PC-3 (cell line): Measurements from ENCODE around the gene MLKL. TPM values are rescaled to one million over a fixed set of nuclear protein-coding genes. Genes with fewer than 3 reads are reported as not detected.

Experiments
- ATAC-seq: fragments of 200-7000 bp; cut with Tn5 transposase; 2 replicates; pipeline ENCODE4 v1.9.1; 2020; ENCODE audit warnings: mild to moderate bottlenecking, moderate library complexity
- BruUV-seq: library from RNA; stranded (reverse); fragments of 400-500 nt; replicated peaks from 2 replicates; lab custom pipeline; 2021; lab: Mats Ljungman, UMichigan
- CTCF ChIA-PET: fragments of 300-600 bp; sonication (Branson Sonifier 250); formaldehyde crosslinking; loops from one replicate; lab custom pipeline; 2022; ENCODE audit warnings: antibody characterized with exemption; lab: Charles Lee
- POLR2A ChIA-PET: fragments of 300-600 bp; sonication (Branson Sonifier 250); formaldehyde crosslinking; loops from one replicate; lab custom pipeline; 2022; ENCODE audit warnings: antibody characterized with exemption; ENCODE audit not compliant: unreplicated experiment; lab: Charles Lee
- DNase-seq: peaks from one replicate; pipeline ENCODE4 v3.0.0-alpha.2; 2015
- H2AFZ ChIP-seq: fragments of 300-600 bp; sonication (generic); 2 replicates; pipeline ENCODE4 v1.6.0; 2016; ENCODE audit warnings: antibody characterized with exemption, low read length
- H3F3A ChIP-seq: fragments of 300-600 bp; sonication (generic); one replicate; pipeline ENCODE4 v1.6.0; 2017; ENCODE audit warnings: antibody characterized with exemption, low read length, control low read depth, mild to moderate bottlenecking; ENCODE audit not compliant: unreplicated experiment
- H3K27ac ChIP-seq: fragments of 300-600 bp; sonication (generic); 2 replicates; pipeline ENCODE4 v1.5.1; 2016; ENCODE audit warnings: mild to moderate bottlenecking, low read length
- H3K27me3 ChIP-seq: fragments of 300-600 bp; sonication (generic); 2 replicates; pipeline ENCODE4 v1.6.1; 2016; ENCODE audit warnings: low read length, mixed read lengths
- H3K36me3 ChIP-seq: fragments of 300-600 bp; sonication (generic); 2 replicates; pipeline ENCODE4 v1.6.1; 2016; ENCODE audit warnings: low read depth, mixed run types, low read length, mixed read lengths
- H3K4me1 ChIP-seq: fragments of 300-600 bp; sonication (generic); 2 replicates; pipeline ENCODE4 v1.5.1; 2016; ENCODE audit warnings: low read length; ENCODE audit not compliant: insufficient read depth
- H3K4me2 ChIP-seq: fragments of 300-600 bp; sonication (generic); 2 replicates; pipeline ENCODE4 v1.6.0; 2016; ENCODE audit warnings: low read length
- H3K4me3 ChIP-seq: fragments of 300-600 bp; sonication (generic); 2 replicates; pipeline ENCODE4 v1.5.1; 2016; ENCODE audit warnings: mild to moderate bottlenecking, low read length, mixed read lengths
- H3K79me2 ChIP-seq: fragments of 300-600 bp; sonication (generic); 2 replicates; pipeline ENCODE4 v1.6.1; 2017; ENCODE audit warnings: low read length, mixed read lengths
- H3K9ac ChIP-seq: fragments of 300-600 bp; sonication (generic); 2 replicates; pipeline ENCODE4 v1.6.0; 2016; ENCODE audit warnings: mild to moderate bottlenecking, low read length
- H3K9me2 ChIP-seq: fragments of 300-600 bp; sonication (generic); replicated peaks from 2 replicates; pipeline ENCODE4 v1.6.1; 2016; ENCODE audit warnings: mixed run types, low read length, mixed read lengths
- H3K9me3 ChIP-seq: fragments of 300-600 bp; sonication (generic); 2 replicates; pipeline ENCODE4 v1.6.1; 2016; ENCODE audit warnings: low read length, mixed read lengths
- H4K20me1 ChIP-seq: fragments of 300-600 bp; sonication (generic); 2 replicates; pipeline ENCODE4 v1.6.1; 2016; ENCODE audit warnings: low read length, mixed read lengths
- EZH2 ChIP-seq: fragments of 300-600 bp; sonication (generic); IDR thresholded peaks from one replicate; pipeline ENCODE4 v1.6.1; 2017; ENCODE audit warnings: antibody characterized with exemption, mild to moderate bottlenecking, low read length; ENCODE audit not compliant: unreplicated experiment
- EZH2phosphoT487 ChIP-seq: fragments of 300-600 bp; sonication (generic); IDR thresholded peaks from 2 replicates; pipeline ENCODE4 v1.6.1; 2018; ENCODE audit warnings: mild to moderate bottlenecking, antibody characterized with exemption, low read length, borderline replicate concordance
- intact Hi-C: fragments of 100-400 bp; cut with micrococcal nuclease; formaldehyde crosslinking; loops from 2 replicates; pipeline ENCODE4 v1.9.0; 2023
- total RNA-seq: library from RNA; depleted of rRNA; stranded (reverse); fragments of >200 nt; gene quantifications from 2 replicates; pipeline ENCODE4 v1.2.3, GENCODE V29; 2014
- TF ChIP-seq, protein P1 (sequence below): fragments of 300-600 bp; sonication (generic); conservative IDR thresholded peaks from 2 replicates; pipeline ENCODE4 v1.5.1; 2017; ENCODE audit warnings: antibody characterized with exemption, low read depth, mild to moderate bottlenecking, low read length

MLKL gene
- total RNA-seq, 1 experiment from 2014 or later: 30.9 TPM

DNA sequence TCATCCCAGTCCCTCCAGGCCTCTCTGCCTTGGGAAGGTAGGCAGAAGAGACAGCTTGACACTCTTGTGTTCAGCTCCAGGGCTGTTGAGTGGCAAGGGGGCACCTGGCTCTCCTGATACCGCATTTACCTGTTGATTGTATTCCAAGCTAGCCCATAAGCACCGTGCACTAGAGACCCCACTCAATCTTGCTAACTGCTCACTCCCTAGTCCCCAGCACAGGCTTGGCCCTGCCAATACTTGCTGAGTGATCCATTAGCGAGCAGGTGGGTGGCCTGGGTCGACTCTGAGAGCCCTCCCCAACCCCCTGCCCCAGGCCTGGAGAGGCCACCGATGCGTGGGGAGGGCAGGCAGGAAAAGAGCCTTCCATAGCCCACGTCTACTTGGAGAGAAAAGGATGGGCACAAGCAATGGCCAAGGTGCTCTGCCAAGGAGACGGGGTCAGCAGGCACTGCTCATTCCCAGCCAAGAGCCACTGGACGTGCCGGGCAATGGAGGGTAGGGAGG, 44.5 kb upstream of the MLKL start:
- Histone ChIP-seq H2AFZ (no peak overlapping the region), H3K4me1 (peaks cover 40% of the 10 kb centered on the region), H3K4me3 (no peak overlapping the region), H3K36me3 (no peaks in the 10 kb centered on the region), H3K79me2 (no peaks in the 10 kb centered on the region), H3K27ac (peak overlapping the region; percentile 90), H3K27me3 (no peaks in the 10 kb centered on the region), H3K4me2 (no peak overlapping the region), H3F3A (no peaks in the 10 kb centered on the region), H4K20me1 (no peaks in the 10 kb centered on the region), H3K9me3 (no peaks in the 10 kb centered on the region), H3K9me2 (no peaks in the 10 kb centered on the region), H3K9ac (peak overlapping the region; percentile 78; the same call in 1 of the 2 replicates)
- intact Hi-C loops: no loop called here
- TF ChIP-seq EZH2phosphoT487 (no peak), EZH2 (no peak)
- TF ChIP-seq, protein P1, sequence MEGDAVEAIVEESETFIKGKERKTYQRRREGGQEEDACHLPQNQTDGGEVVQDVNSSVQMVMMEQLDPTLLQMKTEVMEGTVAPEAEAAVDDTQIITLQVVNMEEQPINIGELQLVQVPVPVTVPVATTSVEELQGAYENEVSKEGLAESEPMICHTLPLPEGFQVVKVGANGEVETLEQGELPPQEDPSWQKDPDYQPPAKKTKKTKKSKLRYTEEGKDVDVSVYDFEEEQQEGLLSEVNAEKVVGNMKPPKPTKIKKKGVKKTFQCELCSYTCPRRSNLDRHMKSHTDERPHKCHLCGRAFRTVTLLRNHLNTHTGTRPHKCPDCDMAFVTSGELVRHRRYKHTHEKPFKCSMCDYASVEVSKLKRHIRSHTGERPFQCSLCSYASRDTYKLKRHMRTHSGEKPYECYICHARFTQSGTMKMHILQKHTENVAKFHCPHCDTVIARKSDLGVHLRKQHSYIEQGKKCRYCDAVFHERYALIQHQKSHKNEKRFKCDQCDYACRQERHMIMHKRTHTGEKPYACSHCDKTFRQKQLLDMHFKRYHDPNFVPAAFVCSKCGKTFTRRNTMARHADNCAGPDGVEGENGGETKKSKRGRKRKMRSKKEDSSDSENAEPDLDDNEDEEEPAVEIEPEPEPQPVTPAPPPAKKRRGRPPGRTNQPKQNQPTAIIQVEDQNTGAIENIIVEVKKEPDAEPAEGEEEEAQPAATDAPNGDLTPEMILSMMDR: no peak
- no peak for ATAC-seq
- POLR2A ChIA-PET: no interaction called here
- CTCF ChIA-PET: no interaction called here
- DNase-seq: no peak
- no TSS peak for BruUV-seq

DNA sequence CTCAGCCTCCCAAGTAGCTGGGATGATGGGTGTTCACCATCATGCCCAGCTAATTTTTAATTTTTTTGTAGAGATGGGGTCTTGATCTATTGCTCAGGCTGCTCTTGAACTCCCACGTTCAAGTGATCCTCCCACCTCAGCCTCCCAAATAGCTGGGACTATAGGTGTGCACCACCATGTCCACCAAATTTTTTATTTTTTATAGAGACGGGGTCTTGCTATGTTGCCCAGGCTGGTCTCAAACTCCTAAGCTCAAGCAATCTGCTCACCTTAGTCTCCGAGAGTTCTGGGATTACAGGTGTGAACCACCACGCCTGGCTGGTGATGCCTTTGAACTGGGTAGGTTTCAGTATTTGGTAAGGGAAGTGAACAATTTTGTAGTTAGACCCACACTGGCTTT, 43.9 kb upstream of the MLKL start:
- H3K27me3 ChIP-seq: no peaks in the 10 kb centered on the region
- BruUV-seq: no TSS peak
- POLR2A ChIA-PET: no interaction called here

More for the DNA sequence above, 43.9 kb upstream of the MLKL start:
- peaks cover 40% of the 10 kb centered on the region for H3K4me1 ChIP-seq
- no peak overlapping the region for H3K4me3 ChIP-seq
- H4K20me1 ChIP-seq: no peaks in the 10 kb centered on the region
- H3K36me3 ChIP-seq: no peaks in the 10 kb centered on the region
- H3F3A ChIP-seq: no peaks in the 10 kb centered on the region
- peak overlapping the region; percentile 66 for H3K4me2 ChIP-seq
- no peak for DNase-seq
- no peak for ATAC-seq
- H3K79me2 ChIP-seq: no peaks in the 10 kb centered on the region
- H2AFZ ChIP-seq: no peak overlapping the region
- intact Hi-C loops: loop anchor here (5.0 kb wide), 1 partner anchor 37 kb away; no protein-coding TSS in a partner anchor
- CTCF ChIA-PET: interaction anchor here (1.0 kb wide), 1 partner anchor 118 kb away, joined by 3 read pairs; no protein-coding TSS in a partner anchor
- peak overlapping the region; percentile 90 for H3K27ac ChIP-seq
- no peak for TF ChIP-seq EZH2phosphoT487
- TF ChIP-seq, protein P1: no peak
- no peak for TF ChIP-seq EZH2
- no peaks in the 10 kb centered on the region for H3K9me2 ChIP-seq
- H3K9me3 ChIP-seq: no peaks in the 10 kb centered on the region
- peak overlapping the region; percentile 78 for H3K9ac ChIP-seq
